GM19099 (cell line): ENCODE results near the gene PDIA6.

ENCODE experiments used
- POLR2A ChIP-seq: IDR thresholded peaks from 3 replicates; pipeline ENCODE4 v1.6.1; 2011; ENCODE audit warnings: low read depth; ENCODE audit not compliant: insufficient read length; ENCODE audit errors: extremely low read depth

Gene PDIA6

DNA sequence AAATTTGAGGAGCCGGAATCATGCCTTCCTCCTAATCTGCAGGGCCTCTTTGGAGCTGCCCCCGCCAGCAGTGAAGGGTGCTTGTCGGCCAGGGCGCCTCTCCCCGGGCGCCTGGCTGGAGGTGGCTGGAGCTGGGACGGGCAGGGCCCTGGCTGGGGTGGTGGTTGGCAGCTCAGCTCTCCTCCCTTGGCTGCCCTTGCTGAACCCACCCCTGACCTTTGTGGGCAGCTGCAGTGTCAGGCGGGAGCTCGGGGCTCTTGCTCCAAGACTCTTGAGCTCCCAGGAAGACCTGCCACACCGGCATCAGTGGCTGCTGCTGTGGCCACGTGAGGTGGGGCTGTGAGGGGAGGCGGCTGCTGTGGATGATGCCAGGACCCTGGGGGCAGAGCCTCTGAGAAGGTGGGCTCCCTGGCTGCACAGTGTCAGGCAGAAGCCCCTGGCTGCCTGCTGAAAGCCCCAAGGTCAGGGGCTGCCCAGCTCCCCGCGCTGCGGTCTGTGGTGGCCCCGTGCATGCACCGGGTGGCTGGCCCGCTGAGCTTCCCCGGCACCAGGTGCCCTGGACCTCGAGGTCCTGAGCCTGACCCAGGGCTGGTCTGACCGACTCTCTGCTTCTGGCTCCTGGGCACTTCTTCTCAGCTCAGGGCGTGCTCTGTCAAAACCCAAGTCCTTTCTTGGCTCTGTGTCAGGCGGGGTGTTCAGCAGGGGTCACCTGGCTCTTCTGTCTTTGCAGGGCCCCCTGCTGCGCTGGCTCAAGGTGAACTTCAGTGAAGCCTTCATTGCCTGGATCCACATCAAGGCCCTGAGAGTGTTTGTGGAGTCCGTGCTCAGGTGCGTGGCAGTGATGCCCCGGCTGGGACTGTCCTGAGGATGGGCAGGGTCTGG, 34.5 kb downstream of the PDIA6 start:
- TF ChIP-seq POLR2A: no peak

DNA sequence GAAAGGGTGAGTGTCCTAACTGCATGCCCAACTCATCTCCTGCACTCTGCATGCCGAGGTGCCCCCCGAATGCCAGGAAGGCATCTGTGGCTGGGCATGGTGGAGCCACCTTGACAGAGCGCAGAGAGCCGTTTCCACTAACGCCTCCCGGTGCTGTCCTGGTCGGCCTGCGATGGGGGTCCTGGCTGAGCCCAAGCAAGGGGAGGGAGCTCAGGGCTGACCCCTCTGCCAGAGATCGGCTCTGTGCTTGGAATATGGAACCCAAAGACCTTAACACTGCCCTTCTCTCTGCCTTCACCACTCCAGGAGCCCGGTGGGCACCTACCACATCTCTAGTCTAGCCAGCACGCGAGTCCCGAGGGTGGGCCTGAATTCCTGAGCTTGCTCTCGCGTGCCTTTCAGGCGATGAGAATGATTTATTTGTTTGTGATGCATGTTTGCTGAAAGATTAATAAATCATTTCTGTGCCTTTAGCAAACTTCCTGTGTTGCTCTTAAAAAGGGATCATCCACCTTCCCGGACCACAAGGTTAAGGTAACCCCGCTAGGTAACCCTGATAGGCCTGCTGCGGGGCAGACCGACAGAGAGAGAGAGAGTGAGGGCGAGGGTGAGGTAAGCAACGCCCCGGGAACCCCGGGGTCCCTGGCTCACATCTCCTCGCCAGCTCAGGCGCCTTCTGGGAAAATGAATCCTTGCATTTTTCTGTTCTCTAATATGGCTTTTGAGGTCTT, 35.3 kb downstream of the PDIA6 start:
- TF ChIP-seq POLR2A: no peak

- no peak for TF ChIP-seq POLR2A
Observed at GRCh38 chr2:10776231-10776977, 36.2 kb downstream of the PDIA6 start.

DNA sequence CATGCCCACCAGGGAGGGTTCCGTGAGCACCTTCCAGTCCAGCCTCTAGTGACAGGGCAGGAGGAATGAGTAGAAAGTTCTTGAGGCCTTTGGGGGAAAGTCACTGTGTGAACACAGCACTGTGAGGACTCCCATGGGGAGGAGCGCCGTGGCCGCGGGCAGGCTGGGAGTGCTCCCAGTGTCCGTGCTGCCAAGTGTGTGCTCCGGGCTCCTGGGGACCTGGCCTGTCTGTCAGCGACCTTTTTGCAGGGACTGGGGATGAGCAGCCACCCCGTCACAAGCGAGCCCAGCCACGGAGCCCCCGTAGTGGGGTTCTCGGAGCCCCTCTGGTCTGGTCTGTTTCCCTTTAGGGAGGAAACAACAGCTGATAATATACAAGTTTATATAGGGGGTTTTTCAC, 36.8 kb downstream of the PDIA6 start:
- no peak for TF ChIP-seq POLR2A

- no peak for TF ChIP-seq POLR2A
Observed at GRCh38 chr2:10775021-10775780, 37.4 kb downstream of the PDIA6 start.

GRCh38 chr2:10774394-10774793, 38.2 kb downstream of the PDIA6 start:
- TF ChIP-seq POLR2A: no peak

- TF ChIP-seq POLR2A: no peak
Observed at GRCh38 chr2:10773821-10774341, 38.7 kb downstream of the PDIA6 start.

GRCh38 chr2:10772868-10773215, 39.7 kb downstream of the PDIA6 start:
- no peak for TF ChIP-seq POLR2A

- TF ChIP-seq POLR2A: no peak
Observed at GRCh38 chr2:10772201-10772867, 40.3 kb downstream of the PDIA6 start.

GRCh38 chr2:10771786-10772185, 40.8 kb downstream of the PDIA6 start:
- TF ChIP-seq POLR2A: no peak

GRCh38 chr2:10770956-10771750, 41.4 kb downstream of the PDIA6 start:
- no peak for TF ChIP-seq POLR2A

- no peak for TF ChIP-seq POLR2A
Observed at GRCh38 chr2:10768063-10768507, 44.5 kb downstream of the PDIA6 start.

- no peak for TF ChIP-seq POLR2A
Observed at GRCh38 chr2:10765914-10766313, 46.7 kb downstream of the PDIA6 start.
